Measurements from ENCODE around the gene TMEM106A.

DNA sequence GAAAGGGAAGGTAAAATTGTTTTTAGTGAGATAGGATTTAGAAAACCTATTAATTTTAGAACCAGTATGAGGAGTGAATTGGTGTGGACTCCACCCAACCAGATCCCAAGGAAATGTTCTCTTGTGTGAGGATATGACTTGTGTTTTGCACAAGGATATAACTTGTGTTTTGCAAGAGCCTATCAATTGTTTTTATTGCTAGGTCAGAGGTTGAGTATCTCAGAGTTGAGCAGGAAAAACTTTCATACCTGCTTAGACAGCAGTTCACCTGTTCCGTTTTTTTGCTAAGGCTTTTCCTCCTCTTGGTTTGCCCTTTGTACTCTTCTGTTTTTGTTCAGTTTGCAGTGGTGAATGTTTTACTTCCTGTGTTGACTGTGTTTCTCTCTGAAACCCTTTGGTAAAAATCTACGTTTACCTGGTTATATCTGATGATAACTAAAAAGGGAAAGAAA lies 35.5 kb upstream of the TMEM106A start:
- no peak for TF ChIP-seq POLR2A (IDR thresholded peaks at IDR 0.05)
- no peak for TF ChIP-seq CTCF (IDR thresholded peaks at IDR 0.05)
